Measurements from ENCODE around the gene GID8. TPM values are rescaled to one million over a fixed set of nuclear protein-coding genes. Genes with fewer than 3 reads are reported as not detected.

The GID8 gene
- total and polyA plus RNA-seq, 8 donors: 24.5 to 52.6 (median 47.6) TPM

GRCh38 chr20:62956387-62957135 lies 18.6 kb downstream of the GID8 start:
- Histone ChIP-seq H3K9me3 (no peaks in the 10 kb centered on the region), H3K27ac (no peak overlapping the region), H3K27me3 (no peaks in the 10 kb centered on the region), H3K4me3 (no peak overlapping the region), H3K36me3 (peaks cover 0 to 21% of the 10 kb centered on the region in 2 donors), H3K4me1 (peaks cover 17 to 33% of the 10 kb centered on the region in 2 donors)
- DNase-seq (peak in 1 of 4 donors; percentile 68), ATAC-seq (no peak)
- no peak for TF ChIP-seq CTCF (IDR thresholded peaks at IDR 0.05)
- intact Hi-C loops (cut with DNase I): no loop called here

GRCh38 chr20:62957136-62958117 lies 19.5 kb downstream of the GID8 start:
- intact Hi-C loops (cut with DNase I): no loop called here
- Histone ChIP-seq H3K4me3 (no peak overlapping the region), H3K27ac (no peak overlapping the region), H3K36me3 (peaks cover 0 to 30% of the 10 kb centered on the region in 2 donors), H3K4me1 (peaks cover 17 to 25% of the 10 kb centered on the region in 2 donors), H3K9me3 (no peaks in the 10 kb centered on the region), H3K27me3 (no peaks in the 10 kb centered on the region)
- ATAC-seq: no peak
- DNase-seq: no peak
- TF ChIP-seq CTCF (IDR thresholded peaks at IDR 0.05): no peak

GRCh38 chr20:62958388-62959100 lies 20.6 kb downstream of the GID8 start:
- peaks cover 10 to 14% of the 10 kb centered on the region in 2 donors for H3K4me1 ChIP-seq
- ATAC-seq: no peak
- intact Hi-C loops (cut with DNase I): no loop called here
- no peak for DNase-seq
- H3K27ac ChIP-seq: no peak overlapping the region
- no peak for TF ChIP-seq CTCF (IDR thresholded peaks at IDR 0.05)
- H3K36me3 ChIP-seq: peaks cover 0 to 41% of the 10 kb centered on the region in 2 donors
- no peaks in the 10 kb centered on the region for H3K27me3 ChIP-seq
- no peaks in the 10 kb centered on the region for H3K9me3 ChIP-seq
- no peak overlapping the region for H3K4me3 ChIP-seq

- no peaks in the 10 kb centered on the region for H3K27me3 ChIP-seq
- TF ChIP-seq CTCF (IDR thresholded peaks at IDR 0.05): no peak
- H3K9me3 ChIP-seq: no peaks in the 10 kb centered on the region
- H3K4me1 ChIP-seq: peaks cover 3 to 6% of the 10 kb centered on the region in 2 donors
- no peak overlapping the region for H3K4me3 ChIP-seq
- no peak overlapping the region for H3K27ac ChIP-seq
- DNase-seq (peak in 1 of 4 donors; percentile 69), ATAC-seq (no peak)
- peaks cover 0 to 49% of the 10 kb centered on the region in 2 donors for H3K36me3 ChIP-seq
- intact Hi-C loops (cut with DNase I): no loop called here
Observed at GRCh38 chr20:62959101-62959971, 21.4 kb downstream of the GID8 start.
